Psoas muscle (tissue), 8 donors: ENCODE results near the gene CDC42EP1. TPM values are rescaled to one million over a fixed set of nuclear protein-coding genes. Genes with fewer than 3 reads are reported as not detected.

Experiments
- ATAC-seq, 4 donors: fragments of 200-7000 bp; cut with Tn5 transposase; one replicate each; pipeline ENCODE4 v1.9.1; 2020; ENCODE audit warnings: moderate library complexity in 3 of 4, mild to moderate bottlenecking in 2 of 4
- DNase-seq, 2 donors: peaks; one replicate each; pipeline ENCODE4 v3.0.0-alpha.2; 2020
- H3K27ac ChIP-seq: fragments of 200-600 bp; one replicate; pipeline ENCODE4 v1.8.0; 2022
- H3K27me3 ChIP-seq, 3 donors: fragments of 200-600 bp in 1 of 3; one replicate each; pipeline versions ENCODE4 v1.6.1 to v1.8.0; 2013 to 2022; ENCODE audit warnings: low read length in 2 of 3, mild to moderate bottlenecking in 2 of 3, moderate library complexity in 1 of 3; ENCODE audit not compliant: insufficient read depth in 3 of 3
- H3K36me3 ChIP-seq, 2 donors: fragments of 200-600 bp in 1 of 2; one replicate each; pipeline versions ENCODE4 v1.6.1 to v1.8.0; 2013 to 2022; ENCODE audit warnings: low read depth in 1 of 2, mild to moderate bottlenecking in 1 of 2, moderate library complexity in 1 of 2; ENCODE audit not compliant: insufficient read depth in 1 of 2
- H3K4me1 ChIP-seq: fragments of 200-600 bp; one replicate; pipeline ENCODE4 v1.8.0; 2022
- H3K4me3 ChIP-seq: fragments of 200-600 bp; one replicate; pipeline ENCODE4 v1.8.0; 2022; ENCODE audit warnings: mild to moderate bottlenecking
- H3K9me3 ChIP-seq: fragments of 200-600 bp; one replicate; pipeline ENCODE4 v1.8.0; 2022
- CTCF ChIP-seq: fragments of 200-600 bp; IDR thresholded peaks from one replicate; pipeline ENCODE4 v1.8.0; 2022; ENCODE audit warnings: antibody characterized with exemption
- WGBS, 3 donors: extraction: QIAGEN DNeasy Blood & Tissue Kit; methylation state at CpG; one replicate each; pipeline versions ENCODE4 v1.1.6 to v1.1.7; 2013; 5-methylcytosine and 5-hydroxymethylcytosine counted together
- intact Hi-C, 2 donors: fragments of 100-400 bp; cut with DNase I; formaldehyde crosslinking; loops; one replicate each; pipeline versions ENCODE4 v1.11.0 to v1.14.2; 2022
- polyA plus RNA-seq, 3 donors: library from polyadenylated mRNA; stranded (reverse); fragments of 200-250 nt; gene quantifications; one replicate each; pipeline ENCODE4 v1.2.3, GENCODE V29; 2013
- total RNA-seq, 4 donors: library from RNA; stranded (reverse); fragmentation: NEBNext Ultra II Directional in 2 of 4; extraction: Animal tissue kit (Norgen Biotek cat#: 25700) in 2 of 4; gene quantifications; one replicate each; pipeline versions ENCODE4 v1.2.1 to v1.2.4, GENCODE V29; 2021 to 2023
- donor health status: healthy with polysubstance abuse.
- donor health status: DM: no; HTN: no; CAD: no; lungs with moderate emphysema.
- donor health status: Bipolar disorder and iron deficiency.
- donor health status: healthy.
- donor health status: DM: yes; HTN: yes; CAD: no.
- donor health status: DM: no; HTN: no; CAD: no.
- donor health status: DM: no; HTN: no; CAD: no.
- donor health status: DM: yes; HTN: yes; CAD: no.

CDC42EP1 gene
- total and polyA plus RNA-seq, 7 donors: 3.8 to 13.8 (median 6.9) TPM

GRCh38 chr22:37520776-37521191, 39.5 kb upstream of the CDC42EP1 start:
- Histone ChIP-seq H3K4me1 (no peaks in the 10 kb centered on the region), H3K4me3 (no peak overlapping the region), H3K9me3 (no peaks in the 10 kb centered on the region), H3K27me3 (peaks cover 0 to 68% (median 12%) of the 10 kb centered on the region in 3 donors), H3K36me3 (no peaks in the 10 kb centered on the region), H3K27ac (no peak overlapping the region)
- intact Hi-C loops: no loop called here
- ATAC-seq (no peak), DNase-seq (no peak)
- no peak for TF ChIP-seq CTCF
- 46 to 51% (median 51%) methylated on average over 10 of the region's 10 CpGs for WGBS, 3 donors

GRCh38 chr22:37521236-37521739, 39.0 kb upstream of the CDC42EP1 start:
- DNase-seq (no peak), ATAC-seq (no peak)
- TF ChIP-seq CTCF: no peak
- no peaks in the 10 kb centered on the region for H3K4me1 ChIP-seq
- WGBS, 3 donors: 69 to 76% (median 70%) methylated on average over 14 of the region's 14 CpGs
- no peaks in the 10 kb centered on the region for H3K9me3 ChIP-seq
- no peaks in the 10 kb centered on the region for H3K36me3 ChIP-seq
- peaks cover 0 to 63% (median 10%) of the 10 kb centered on the region in 3 donors for H3K27me3 ChIP-seq
- intact Hi-C loops: no loop called here
- H3K4me3 ChIP-seq: no peak overlapping the region
- no peak overlapping the region for H3K27ac ChIP-seq

GRCh38 chr22:37522482-37522881, 37.8 kb upstream of the CDC42EP1 start:
- Histone ChIP-seq H3K27ac (no peak overlapping the region), H3K27me3 (peaks cover 0 to 51% (median 10%) of the 10 kb centered on the region in 3 donors), H3K9me3 (no peaks in the 10 kb centered on the region), H3K36me3 (no peaks in the 10 kb centered on the region), H3K4me3 (no peak overlapping the region), H3K4me1 (no peaks in the 10 kb centered on the region)
- ATAC-seq (no peak), DNase-seq (no peak)
- intact Hi-C loops: no loop called here
- no peak for TF ChIP-seq CTCF
- 93 to 94% (median 94%) methylated on average over 6 of the region's 6 CpGs for WGBS, 3 donors

- Histone ChIP-seq H3K27ac (no peak overlapping the region), H3K27me3 (peaks cover 0 to 31% (median 0%) of the 10 kb centered on the region in 3 donors), H3K4me3 (no peak overlapping the region), H3K36me3 (no peaks in the 10 kb centered on the region), H3K9me3 (no peaks in the 10 kb centered on the region), H3K4me1 (no peaks in the 10 kb centered on the region)
- intact Hi-C loops: no loop called here
- no peak for TF ChIP-seq CTCF
- DNase-seq: no peak
- ATAC-seq: peak in 1 of 4 donors; percentile 47
- 55 to 60% (median 55%) methylated on average over 10 of the region's 10 CpGs for WGBS, 3 donors
Observed at GRCh38 chr22:37525073-37525745, 35.1 kb upstream of the CDC42EP1 start.
